Endothelial cell of umbilical vein (primary cell): ENCODE measurements around the gene CFAP20DC.

ENCODE experiments used
- CTCF ChIP-seq, 2 donors: IDR thresholded peaks; 1 replicate in 1 of 2; 2 replicates in 1 of 2; pipeline ENCODE4 v1.5.1; 2011; ENCODE audit warnings: low read length in 2 of 2, mild to moderate bottlenecking in 2 of 2, moderate library complexity in 2 of 2, control low read depth in 1 of 2, inconsistent platforms in 1 of 2, low read depth in 1 of 2; ENCODE audit not compliant: insufficient read depth in 1 of 2; ENCODE audit errors: extremely low read depth in 1 of 2
- EZH2 ChIP-seq: IDR thresholded peaks from 2 replicates; pipeline ENCODE4 v1.6.1; 2012; ENCODE audit warnings: borderline replicate concordance, low read depth, mild to moderate bottlenecking, moderate library complexity, low read length, inconsistent platforms; ENCODE audit not compliant: severe bottlenecking
- FOS ChIP-seq: IDR thresholded peaks from 2 replicates; pipeline ENCODE4 v1.6.1; 2011; ENCODE audit warnings: mild to moderate bottlenecking, low read length, moderate library complexity, borderline replicate concordance; ENCODE audit not compliant: insufficient read depth
- GATA2 ChIP-seq: IDR thresholded peaks from 2 replicates; pipeline ENCODE4 v1.7.0; 2011; ENCODE audit warnings: low read depth, mild to moderate bottlenecking, moderate library complexity, mixed read lengths, low read length; ENCODE audit not compliant: insufficient read length, insufficient read depth
- JUN ChIP-seq: IDR thresholded peaks from 2 replicates; pipeline ENCODE4 v1.6.1; 2011; ENCODE audit warnings: borderline replicate concordance, low read depth; ENCODE audit not compliant: insufficient read length, insufficient read depth
- MYC ChIP-seq: IDR thresholded peaks from one replicate; pipeline ENCODE4 v1.6.1; 2011; ENCODE audit warnings: mild to moderate bottlenecking, low read depth, low read length
- POLR2A ChIP-seq: IDR thresholded peaks from 2 replicates; pipeline ENCODE4 v1.6.1; 2012; ENCODE audit warnings: low read depth, mild to moderate bottlenecking, control low read depth, low read length
- POLR2AphosphoS5 ChIP-seq: IDR thresholded peaks from 2 replicates; pipeline ENCODE4 v1.6.1; 2012; ENCODE audit warnings: low read depth, mild to moderate bottlenecking, control low read depth, low read length, moderate library complexity; ENCODE audit not compliant: insufficient read depth
- TF ChIP-seq, protein P1 (sequence below): IDR thresholded peaks from 2 replicates; pipeline ENCODE4 v1.6.1; 2011; ENCODE audit not compliant: insufficient read depth, insufficient read length

GRCh38 chr3:59027607-59028006, 22.2 kb downstream of the CFAP20DC start:
- no peak for TF ChIP-seq CTCF (IDR thresholded peaks at IDR 0.05; ENCODE audit: extremely low read depth in 1 of 2, insufficient read depth in 1 of 2, low read depth in 1 of 2, low read length in 2 of 2)
- no peak for TF ChIP-seq POLR2A
- TF ChIP-seq, protein P1, sequence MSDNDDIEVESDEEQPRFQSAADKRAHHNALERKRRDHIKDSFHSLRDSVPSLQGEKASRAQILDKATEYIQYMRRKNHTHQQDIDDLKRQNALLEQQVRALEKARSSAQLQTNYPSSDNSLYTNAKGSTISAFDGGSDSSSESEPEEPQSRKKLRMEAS = no peak
- TF ChIP-seq EZH2 = no peak
- TF ChIP-seq FOS = no peak
- no peak for TF ChIP-seq POLR2AphosphoS5
- no peak for TF ChIP-seq MYC
- TF ChIP-seq JUN = no peak
- TF ChIP-seq GATA2 = no peak
